Stomach smooth muscle (tissue), 2 donors: ENCODE measurements around the gene CCDC91.
"Not testable (repeated sequence)": the region's sequence is repeated elsewhere in the genome, so short reads cannot be mapped to it uniquely, and the experiment has no call there.

Experiments used
- H3K27ac ChIP-seq: one replicate; pipeline ENCODE4 v1.7.0; 2013; ENCODE audit warnings: mild to moderate bottlenecking, low read length, inconsistent platforms
- H3K27me3 ChIP-seq, 2 donors: one replicate each; pipeline ENCODE4 v1.7.0; 2013; ENCODE audit warnings: low read length in 2 of 2; ENCODE audit not compliant: insufficient read depth in 2 of 2, control insufficient read depth in 1 of 2
- H3K36me3 ChIP-seq, 2 donors: one replicate each; pipeline ENCODE4 v1.7.0; 2013; ENCODE audit warnings: low read length in 2 of 2; ENCODE audit not compliant: control insufficient read depth in 2 of 2, insufficient read depth in 2 of 2
- H3K4me1 ChIP-seq: one replicate; pipeline ENCODE4 v1.7.0; 2013; ENCODE audit warnings: low read length; ENCODE audit not compliant: control insufficient read depth, insufficient read depth
- H3K4me3 ChIP-seq, 2 donors: one replicate each; pipeline ENCODE4 v1.7.0; 2013; ENCODE audit warnings: low read length in 2 of 2
- H3K9ac ChIP-seq, 2 donors: one replicate each; pipeline ENCODE4 v1.7.0; 2013; ENCODE audit warnings: low read length in 2 of 2, mild to moderate bottlenecking in 1 of 2
- H3K9me3 ChIP-seq, 2 donors: one replicate each; pipeline ENCODE4 v1.7.0; 2013; ENCODE audit warnings: low read length in 2 of 2; ENCODE audit not compliant: control insufficient read depth in 2 of 2
- donor health status: healthy.
- donor health status: Pancreatic carcinoma.

CCDC91 gene

GRCh38 chr12:28184375-28184774, 5.9 kb upstream of the CCDC91 start:
- H3K4me1 ChIP-seq, result no peaks in the 10 kb centered on the region
- H3K9ac ChIP-seq, result no peak overlapping the region
- no peaks in the 10 kb centered on the region for H3K9me3 ChIP-seq
- H3K27ac ChIP-seq, result no peak overlapping the region
- H3K4me3 ChIP-seq, result no peak overlapping the region
- H3K27me3 ChIP-seq, result no peaks in the 10 kb centered on the region
- H3K36me3 ChIP-seq, result no peaks in the 10 kb centered on the region

GRCh38 chr12:28186500-28186899, 3.8 kb upstream of the CCDC91 start:
- Histone ChIP-seq H3K9me3 (no peaks in the 10 kb centered on the region), H3K4me3 (no peak overlapping the region), H3K27me3 (no peaks in the 10 kb centered on the region), H3K9ac (no peak overlapping the region), H3K36me3 (no peaks in the 10 kb centered on the region), H3K27ac (no peak overlapping the region), H3K4me1 (peaks cover 6% of the 10 kb centered on the region)

- Histone ChIP-seq H3K27ac (peak overlapping the region; percentile 98), H3K9me3 (no peaks in the 10 kb centered on the region), H3K4me3 (peak overlapping the region; percentile 89 to 94), H3K27me3 (no peaks in the 10 kb centered on the region), H3K4me1 (peaks cover 8% of the 10 kb centered on the region), H3K9ac (peak overlapping the region; percentile 85 to 94), H3K36me3 (peaks cover 0 to 4% of the 10 kb centered on the region in 2 donors)
Measured at GRCh38 chr12:28189784-28190320, 404 bp upstream of the CCDC91 start.

GRCh38 chr12:28191051-28192048, 1.1 kb downstream of the CCDC91 start:
- Histone ChIP-seq H3K9me3 (no peaks in the 10 kb centered on the region), H3K4me3 (peak overlapping the region; percentile 89 to 94), H3K9ac (peak overlapping the region; percentile 85 to 94), H3K27ac (peak overlapping the region; percentile 98), H3K4me1 (peaks cover 8% of the 10 kb centered on the region), H3K36me3 (peaks cover 0 to 4% of the 10 kb centered on the region in 2 donors), H3K27me3 (no peaks in the 10 kb centered on the region)

DNA sequence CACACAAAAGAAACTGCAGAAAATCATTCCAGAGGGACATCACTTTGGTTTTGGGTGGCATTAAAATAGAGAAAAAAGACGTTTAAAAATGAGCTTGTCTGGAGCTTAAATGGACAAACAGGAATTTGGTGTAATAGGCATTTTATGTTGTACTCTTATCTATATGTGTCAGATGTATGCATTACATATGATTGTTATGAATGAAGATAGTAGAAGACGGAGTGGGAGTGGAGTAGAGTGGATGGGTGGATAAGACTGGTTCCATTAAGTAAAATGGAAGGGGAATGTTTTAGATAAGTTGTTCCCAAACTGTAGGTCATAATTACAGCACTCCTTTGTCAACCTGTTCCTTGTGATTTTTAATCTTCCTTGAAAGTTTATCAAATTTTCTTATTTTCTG, 1.9 kb downstream of the CCDC91 start:
- H3K9ac ChIP-seq, result no peak overlapping the region
- peak overlapping the region; percentile 98 for H3K27ac ChIP-seq
- peak overlapping the region in 1 of 2 donors; percentile 89 for H3K4me3 ChIP-seq
- peaks cover 0 to 4% of the 10 kb centered on the region in 2 donors for H3K36me3 ChIP-seq
- H3K4me1 ChIP-seq, result peaks cover 8% of the 10 kb centered on the region
- no peaks in the 10 kb centered on the region for H3K27me3 ChIP-seq
- H3K9me3 ChIP-seq, result no peaks in the 10 kb centered on the region

- H3K36me3 ChIP-seq, H3K4me3 ChIP-seq, H3K27ac ChIP-seq, H3K4me1 ChIP-seq, H3K9ac ChIP-seq, H3K27me3 ChIP-seq, H3K9me3 ChIP-seq: not testable (repeated sequence)
Measured at GRCh38 chr12:28194621-28195020, 4.4 kb downstream of the CCDC91 start.

GRCh38 chr12:28201136-28201535, 10.9 kb downstream of the CCDC91 start:
- not testable (repeated sequence) for H3K4me1 ChIP-seq, H3K27me3 ChIP-seq, H3K9me3 ChIP-seq, H3K4me3 ChIP-seq, H3K36me3 ChIP-seq, H3K9ac ChIP-seq, H3K27ac ChIP-seq

GRCh38 chr12:28202374-28203130, 12.3 kb downstream of the CCDC91 start:
- no peaks in the 10 kb centered on the region for H3K9me3 ChIP-seq
- no peak overlapping the region for H3K4me3 ChIP-seq
- H3K27ac ChIP-seq, result no peak overlapping the region
- H3K27me3 ChIP-seq, result no peaks in the 10 kb centered on the region
- no peaks in the 10 kb centered on the region for H3K36me3 ChIP-seq
- peaks cover 4% of the 10 kb centered on the region for H3K4me1 ChIP-seq
- H3K9ac ChIP-seq, result no peak overlapping the region

GRCh38 chr12:28209782-28210181, 19.5 kb downstream of the CCDC91 start:
- Histone ChIP-seq H3K9ac (no peak overlapping the region), H3K4me1 (no peaks in the 10 kb centered on the region), H3K27me3 (no peaks in the 10 kb centered on the region), H3K27ac (no peak overlapping the region), H3K9me3 (no peaks in the 10 kb centered on the region), H3K36me3 (no peaks in the 10 kb centered on the region), H3K4me3 (no peak overlapping the region)

GRCh38 chr12:28212182-28212581, 21.9 kb downstream of the CCDC91 start:
- Histone ChIP-seq H3K9ac (no peak overlapping the region), H3K27me3 (no peaks in the 10 kb centered on the region), H3K4me1 (no peaks in the 10 kb centered on the region), H3K4me3 (no peak overlapping the region), H3K27ac (no peak overlapping the region), H3K9me3 (no peaks in the 10 kb centered on the region), H3K36me3 (no peaks in the 10 kb centered on the region)
